H9 (cell line): ENCODE measurements around the gene DAPK1. TPM values are rescaled to one million over a fixed set of nuclear protein-coding genes. Genes with fewer than 3 reads are reported as not detected.

Experiments used
- DNase-seq: peaks from one replicate; pipeline ENCODE4 v3.0.0-alpha.2; 2017
- H2AFZ ChIP-seq: one replicate; pipeline ENCODE4 v1.6.1; 2013; ENCODE audit warnings: mild to moderate bottlenecking, low read length, control low read depth, moderate library complexity
- H2AK5ac ChIP-seq: 2 replicates; pipeline ENCODE4 v1.6.1; 2013; ENCODE audit warnings: low read length, control low read depth, mixed read lengths; ENCODE audit not compliant: insufficient read length
- H2BK120ac ChIP-seq: one replicate; pipeline ENCODE4 v1.6.1; 2013; ENCODE audit warnings: low read depth, mild to moderate bottlenecking, low read length, control low read depth, inconsistent platforms; ENCODE audit not compliant: poor library complexity, severe bottlenecking
- H2BK12ac ChIP-seq: 2 replicates; pipeline ENCODE4 v1.6.1; 2013; ENCODE audit warnings: low read length, control low read depth, mixed read lengths, low read depth; ENCODE audit not compliant: insufficient read length
- H2BK15ac ChIP-seq: 2 replicates; pipeline ENCODE4 v1.6.1; 2013; ENCODE audit warnings: low read depth, low read length, control low read depth
- H2BK20ac ChIP-seq: one replicate; pipeline ENCODE4 v1.6.1; 2013; ENCODE audit warnings: low read depth, mild to moderate bottlenecking, low read length, control low read depth, inconsistent platforms; ENCODE audit not compliant: poor library complexity, severe bottlenecking
- H2BK5ac ChIP-seq: 2 replicates; pipeline ENCODE4 v1.6.1; 2013; ENCODE audit warnings: low read length, control low read depth, mixed read lengths; ENCODE audit not compliant: insufficient read length
- H3K14ac ChIP-seq: 2 replicates; pipeline ENCODE4 v1.6.1; 2013; ENCODE audit warnings: low read length, control low read depth; ENCODE audit not compliant: insufficient read depth
- H3K18ac ChIP-seq: 2 replicates; pipeline ENCODE4 v1.6.1; 2013; ENCODE audit warnings: low read depth, mild to moderate bottlenecking, mixed read lengths, low read length, control low read depth; ENCODE audit not compliant: insufficient read length
- H3K23ac ChIP-seq: 2 replicates; pipeline ENCODE4 v1.6.1; 2013; ENCODE audit warnings: low read length, control low read depth, mixed read lengths, low read depth; ENCODE audit not compliant: insufficient read length
- H3K23me2 ChIP-seq: 2 replicates; pipeline ENCODE4 v1.6.1; 2013; ENCODE audit warnings: low read depth, mild to moderate bottlenecking, mixed read lengths, low read length, control low read depth; ENCODE audit not compliant: insufficient read length, poor library complexity, severe bottlenecking
- H3K27ac ChIP-seq: 2 replicates; pipeline ENCODE4 v1.5.1; 2013; ENCODE audit warnings: low read length, control low read depth, mixed read lengths, low read depth; ENCODE audit not compliant: insufficient read length
- H3K27me3 ChIP-seq: 2 replicates; pipeline ENCODE4 v1.6.1; 2013; ENCODE audit warnings: low read length, control low read depth, inconsistent platforms; ENCODE audit not compliant: insufficient read depth
- H3K4ac ChIP-seq: 2 replicates; pipeline ENCODE4 v1.6.1; 2013; ENCODE audit warnings: low read depth, mild to moderate bottlenecking, control low read depth, inconsistent platforms, low read length, moderate library complexity
- H3K4me1 ChIP-seq: 2 replicates; pipeline ENCODE4 v1.6.1; 2013; ENCODE audit warnings: low read length, control low read depth, inconsistent platforms; ENCODE audit not compliant: insufficient read depth
- H3K4me2 ChIP-seq: 2 replicates; pipeline ENCODE4 v1.6.1; 2013; ENCODE audit warnings: low read length, control low read depth, mixed read lengths; ENCODE audit not compliant: insufficient read length, insufficient read depth
- H3K56ac ChIP-seq: 2 replicates; pipeline ENCODE4 v1.6.1; 2013; ENCODE audit warnings: low read depth, mild to moderate bottlenecking, mixed read lengths, low read length, control low read depth; ENCODE audit not compliant: insufficient read length
- H3K79me1 ChIP-seq: 2 replicates; pipeline ENCODE4 v1.6.1; 2013; ENCODE audit warnings: low read depth, mild to moderate bottlenecking, moderate library complexity, low read length, control low read depth, inconsistent platforms; ENCODE audit not compliant: insufficient read depth, poor library complexity, severe bottlenecking
- H3K79me2 ChIP-seq: 2 replicates; pipeline ENCODE4 v1.6.1; 2013; ENCODE audit warnings: low read length, control low read depth, inconsistent platforms; ENCODE audit not compliant: insufficient read depth
- H3K9ac ChIP-seq: 2 replicates; pipeline ENCODE4 v1.6.1; 2013; ENCODE audit warnings: low read length, control low read depth, mixed read lengths; ENCODE audit not compliant: insufficient read length; ENCODE audit errors: extremely low read depth
- H3K9me3 ChIP-seq: one replicate; pipeline ENCODE4 v1.6.1; 2013; ENCODE audit warnings: low read depth, low read length, inconsistent platforms; ENCODE audit not compliant: control insufficient read depth
- H3T11ph ChIP-seq: one replicate; pipeline ENCODE4 v1.6.1; 2013; ENCODE audit warnings: mild to moderate bottlenecking, low read length, control low read depth, inconsistent platforms
- H4K20me1 ChIP-seq: one replicate; pipeline ENCODE4 v1.6.1; 2013; ENCODE audit not compliant: control insufficient read depth, insufficient read length, insufficient read depth
- H4K5ac ChIP-seq: 2 replicates; pipeline ENCODE4 v1.6.1; 2013; ENCODE audit warnings: low read depth, mild to moderate bottlenecking, mixed read lengths, low read length, control low read depth; ENCODE audit not compliant: insufficient read length
- H4K8ac ChIP-seq: replicated peaks from 2 replicates; pipeline ENCODE4 v1.6.1; 2013; ENCODE audit warnings: low read length, control low read depth, mixed read lengths, low read depth; ENCODE audit not compliant: insufficient read length
- H4K91ac ChIP-seq: 2 replicates; pipeline ENCODE4 v1.6.1; 2013; ENCODE audit warnings: low read depth, mild to moderate bottlenecking, moderate library complexity, mixed read lengths, low read length, control low read depth; ENCODE audit not compliant: insufficient read length
- H3K27ac Mint-ChIP-seq, 3 experiments: 2 replicates in 2 of 3; 3 replicates in 1 of 3; pipeline ENCODE4 v1.8.0; 2020 to 2021; ENCODE audit warnings: mixed read lengths in 3 of 3, mild to moderate bottlenecking in 1 of 3, moderate library complexity in 1 of 3
- H3K27me3 Mint-ChIP-seq: 2 replicates; pipeline ENCODE4 v1.8.0; 2021; ENCODE audit warnings: low read depth, mild to moderate bottlenecking, moderate library complexity, mixed read lengths
- H3K36me3 Mint-ChIP-seq, 3 experiments: 2 replicates in 2 of 3; 3 replicates in 1 of 3; pipeline ENCODE4 v1.8.0; 2020 to 2021; ENCODE audit warnings: low read depth in 3 of 3, mixed read lengths in 3 of 3; ENCODE audit not compliant: insufficient read depth in 1 of 3
- H3K4me1 Mint-ChIP-seq, 2 experiments: 2 replicates each; pipeline ENCODE4 v1.8.0; 2020; ENCODE audit warnings: mixed read lengths in 2 of 2
- H3K4me3 Mint-ChIP-seq, 2 experiments: 2 replicates in 1 of 2; 3 replicates in 1 of 2; pipeline ENCODE4 v1.8.0; 2020 to 2021; ENCODE audit warnings: mild to moderate bottlenecking in 2 of 2, mixed read lengths in 2 of 2, moderate library complexity in 1 of 2
- H3K9me3 Mint-ChIP-seq, 2 experiments: 2 replicates in 1 of 2; 3 replicates in 1 of 2; pipeline ENCODE4 v1.8.0; 2020; ENCODE audit warnings: mild to moderate bottlenecking in 2 of 2, mixed read lengths in 2 of 2, moderate library complexity in 1 of 2
- WGBS: extraction: QIAGEN DNeasy Blood & Tissue Kit; methylation state at CpG from one replicate; pipeline ENCODE4 v1.1.7; 2013; ENCODE audit warnings: missing lambda C conversion rate, low lambda C conversion rate, mixed read lengths; ENCODE audit not compliant: insufficient read length; ENCODE audit errors: extremely low coverage; 5-methylcytosine and 5-hydroxymethylcytosine counted together
- total RNA-seq: library from RNA; stranded (reverse); gene quantifications from 2 replicates; pipeline ENCODE4 v1.2.1, GENCODE V29; 2021
- TF ChIP-seq, protein P1 (sequence below): fragments of 200-600 bp; sonication (generic); conservative IDR thresholded peaks from 3 replicates; pipeline ENCODE4 v1.8.0; 2021; ENCODE audit warnings: antibody characterized with exemption, mild to moderate bottlenecking

DAPK1 gene
- total RNA-seq, 1 experiment from 2014 or later, result 79.4 TPM

DNA sequence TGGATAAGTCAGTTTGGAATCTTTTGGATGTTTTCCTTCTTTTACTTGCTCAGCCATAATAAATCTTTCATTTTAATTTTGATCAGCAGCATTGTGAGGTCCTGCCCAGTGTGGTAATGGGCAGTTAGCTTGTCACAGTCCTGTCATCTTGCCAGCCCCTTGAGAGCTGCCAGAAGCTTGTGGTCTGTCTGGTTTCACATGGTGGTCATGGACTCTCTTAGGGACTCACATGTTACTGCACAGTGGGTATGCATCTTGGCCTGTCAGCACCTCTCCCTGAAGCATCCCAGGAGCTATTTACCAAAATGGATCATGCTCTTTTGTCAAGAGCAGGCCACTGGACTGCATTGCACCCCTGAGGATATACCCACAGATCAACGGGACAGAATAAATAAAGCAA lies 60.3 kb downstream of the DAPK1 start:
- H4K20me1 ChIP-seq, result no peaks in the 10 kb centered on the region
- no peaks in the 10 kb centered on the region for H3K9me3 ChIP-seq
- H3K27ac ChIP-seq, result no peak overlapping the region
- no peaks in the 10 kb centered on the region for H3K23me2 ChIP-seq
- Mint-ChIP-seq H3K36me3 (peaks cover 11 to 15% (median 12%) of the 10 kb centered on the region in 3 experiments; a peak in 5 of 7 replicates), H3K27me3 (no peaks in the 10 kb centered on the region), H3K4me1 (peaks cover 2 to 6% of the 10 kb centered on the region in 2 experiments; a peak in 3 of 4 replicates), H3K27ac (peak overlapping the region in 1 of 3 experiments; percentile 84; a peak in 1 of 7 replicates), H3K4me3 (no peak overlapping the region), H3K9me3 (no peaks in the 10 kb centered on the region)
- TF ChIP-seq, protein P1, sequence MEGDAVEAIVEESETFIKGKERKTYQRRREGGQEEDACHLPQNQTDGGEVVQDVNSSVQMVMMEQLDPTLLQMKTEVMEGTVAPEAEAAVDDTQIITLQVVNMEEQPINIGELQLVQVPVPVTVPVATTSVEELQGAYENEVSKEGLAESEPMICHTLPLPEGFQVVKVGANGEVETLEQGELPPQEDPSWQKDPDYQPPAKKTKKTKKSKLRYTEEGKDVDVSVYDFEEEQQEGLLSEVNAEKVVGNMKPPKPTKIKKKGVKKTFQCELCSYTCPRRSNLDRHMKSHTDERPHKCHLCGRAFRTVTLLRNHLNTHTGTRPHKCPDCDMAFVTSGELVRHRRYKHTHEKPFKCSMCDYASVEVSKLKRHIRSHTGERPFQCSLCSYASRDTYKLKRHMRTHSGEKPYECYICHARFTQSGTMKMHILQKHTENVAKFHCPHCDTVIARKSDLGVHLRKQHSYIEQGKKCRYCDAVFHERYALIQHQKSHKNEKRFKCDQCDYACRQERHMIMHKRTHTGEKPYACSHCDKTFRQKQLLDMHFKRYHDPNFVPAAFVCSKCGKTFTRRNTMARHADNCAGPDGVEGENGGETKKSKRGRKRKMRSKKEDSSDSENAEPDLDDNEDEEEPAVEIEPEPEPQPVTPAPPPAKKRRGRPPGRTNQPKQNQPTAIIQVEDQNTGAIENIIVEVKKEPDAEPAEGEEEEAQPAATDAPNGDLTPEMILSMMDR, result no peak
- H3K14ac ChIP-seq, result no peak overlapping the region
- H3K56ac ChIP-seq, result no peak overlapping the region
- H2BK12ac ChIP-seq, result no peak overlapping the region
- H3K18ac ChIP-seq, result no peak overlapping the region
- no peak overlapping the region for H3K23ac ChIP-seq
- no peak overlapping the region for H4K91ac ChIP-seq
- H3K4ac ChIP-seq, result no peak overlapping the region
- H4K5ac ChIP-seq, result no peak overlapping the region
- H3K27me3 ChIP-seq, result no peaks in the 10 kb centered on the region
- H2AFZ ChIP-seq, result no peak overlapping the region
- no peak overlapping the region for H2AK5ac ChIP-seq
- no peak overlapping the region for H3K9ac ChIP-seq
- H3K79me2 ChIP-seq, result peaks cover 3% of the 10 kb centered on the region; the same call in 1 of the 2 replicates
- peaks cover 7% of the 10 kb centered on the region for H3K79me1 ChIP-seq
- H2BK5ac ChIP-seq, result no peak overlapping the region
- no peak for DNase-seq
- no CpG with 5 or more reads among the region's 1 CpG for WGBS
- H2BK15ac ChIP-seq, result no peak overlapping the region
- H3T11ph ChIP-seq, result no peak overlapping the region
- H2BK120ac ChIP-seq, result no peak overlapping the region
- no peak overlapping the region for H3K4me2 ChIP-seq
- no peak overlapping the region for H2BK20ac ChIP-seq
- H4K8ac ChIP-seq, result no peak overlapping the region
- H3K4me1 ChIP-seq, result peaks cover 3% of the 10 kb centered on the region; the same call in 1 of the 2 replicates
